GM12801 (cell line): Measurements from ENCODE around the gene EIF2AK3.

Experiments used
- CTCF ChIP-seq: IDR thresholded peaks from one replicate; pipeline ENCODE4 v1.5.1; 2011; ENCODE audit warnings: control low read depth; ENCODE audit not compliant: insufficient read length; ENCODE audit errors: extremely low read depth

EIF2AK3 gene

DNA sequence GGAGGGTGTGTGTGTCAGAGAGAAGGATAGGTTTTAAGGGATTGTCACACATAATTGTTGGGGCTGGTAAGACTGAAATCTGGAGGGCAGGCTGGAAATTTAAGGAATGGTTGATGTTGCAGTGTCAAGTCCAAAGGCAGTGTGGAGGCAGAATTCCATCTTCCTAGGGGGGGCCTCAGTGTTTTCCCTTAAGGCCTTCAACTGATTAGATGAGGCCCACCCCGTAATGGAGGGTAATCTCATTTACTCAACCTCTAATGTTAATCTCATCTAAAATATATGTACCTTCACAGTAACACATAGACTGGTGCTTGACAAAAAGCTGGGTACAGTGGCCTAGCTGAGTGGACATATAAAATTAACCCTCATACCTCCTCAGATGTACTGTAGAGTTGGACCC, 33.4 kb upstream of the EIF2AK3 start:
- TF ChIP-seq CTCF, result no peak

DNA sequence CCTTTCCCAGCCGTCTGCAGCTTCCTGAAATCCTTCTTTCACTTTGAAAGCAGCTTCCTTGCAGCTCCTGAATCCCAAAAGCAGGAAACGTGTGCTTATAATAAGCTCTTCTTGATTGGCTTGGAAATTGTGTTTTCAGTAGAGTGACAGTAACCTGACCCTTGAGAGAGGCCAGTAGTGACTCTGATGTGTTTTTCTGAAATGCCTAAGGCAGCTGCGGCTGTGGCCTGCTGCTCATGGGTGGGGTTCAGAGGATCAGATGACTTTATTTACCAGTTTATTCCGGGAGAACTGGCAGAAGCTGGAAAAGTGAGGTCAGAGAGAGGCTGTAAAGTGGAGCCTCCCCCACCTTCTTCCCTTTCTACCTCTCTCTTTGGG, 32.3 kb upstream of the EIF2AK3 start:
- TF ChIP-seq CTCF, result no peak

DNA sequence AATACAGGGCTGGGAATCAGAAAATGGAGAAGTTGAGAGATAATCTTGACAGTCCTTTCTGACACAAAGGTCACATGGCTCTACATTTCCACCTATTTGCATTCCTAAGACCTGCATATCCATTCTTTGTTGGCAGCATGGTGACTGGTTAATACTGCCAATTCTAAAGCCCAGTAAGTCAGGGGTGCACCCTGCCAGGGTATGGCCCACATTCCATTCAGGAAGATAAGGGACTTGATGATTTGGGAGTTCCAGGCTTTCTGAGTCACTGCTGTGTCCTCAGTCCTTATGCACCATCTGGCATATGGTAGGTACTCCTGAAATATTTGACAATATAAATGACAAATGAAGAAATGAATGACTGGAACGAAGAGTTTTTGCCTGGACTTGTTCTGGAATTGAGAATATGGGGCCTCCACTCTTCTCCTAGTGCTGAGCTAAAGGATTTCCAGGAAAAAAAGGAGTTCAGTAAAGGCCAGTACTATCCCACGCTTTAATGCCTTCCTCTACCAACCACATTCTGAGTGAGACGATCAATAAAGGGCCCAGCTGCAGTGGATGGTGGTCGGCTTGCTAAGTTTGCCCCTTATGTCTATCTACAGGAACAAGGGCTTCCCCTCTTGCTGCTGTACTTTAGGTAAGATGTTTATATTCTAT, 31.7 kb upstream of the EIF2AK3 start:
- TF ChIP-seq CTCF, result no peak

GRCh38 chr2:88658326-88658725, 31.1 kb upstream of the EIF2AK3 start:
- no peak for TF ChIP-seq CTCF

DNA sequence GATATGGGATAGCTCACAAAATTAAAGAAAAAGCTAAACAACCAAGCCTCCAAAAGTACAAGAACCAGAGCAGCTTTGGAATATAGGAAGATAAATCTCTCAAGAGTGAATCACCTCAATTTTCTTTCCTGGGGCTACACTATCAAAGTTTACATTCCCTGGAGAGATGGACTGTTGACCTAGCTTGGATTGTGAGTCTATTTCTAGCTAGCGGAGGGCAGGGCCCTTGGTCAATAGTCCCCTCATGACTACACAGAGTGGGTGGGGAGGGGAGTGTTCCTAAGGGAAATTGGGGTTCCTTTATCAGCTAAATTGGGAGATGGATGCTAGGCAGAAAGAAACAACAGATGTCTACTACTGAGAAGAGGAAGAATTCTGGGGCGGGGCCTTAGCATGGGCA, 29.9 kb upstream of the EIF2AK3 start:
- TF ChIP-seq CTCF, result no peak

DNA sequence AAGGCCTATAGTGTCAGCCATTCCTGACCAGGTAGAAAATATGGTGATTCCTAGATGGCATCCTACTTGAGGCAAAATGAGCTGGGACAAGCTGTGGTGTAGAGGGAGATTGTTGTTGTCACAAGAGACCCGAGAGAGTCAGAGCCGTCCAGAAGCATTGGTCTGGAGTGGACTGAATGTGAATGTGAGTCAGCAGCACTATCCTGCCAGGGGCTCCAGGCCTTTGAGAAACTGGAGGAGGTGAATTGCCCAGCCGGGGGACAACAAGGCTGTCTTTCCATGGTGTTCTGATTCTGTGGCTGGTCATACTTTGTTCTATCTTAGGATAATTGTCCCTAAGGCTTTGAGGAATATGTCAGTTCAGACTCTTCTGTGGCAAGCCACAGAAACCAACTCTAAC, 29.4 kb upstream of the EIF2AK3 start:
- no peak for TF ChIP-seq CTCF

GRCh38 chr2:88654714-88655113, 27.4 kb upstream of the EIF2AK3 start:
- TF ChIP-seq CTCF, result no peak
